Liver (tissue), 3 donors: ENCODE measurements around the gene CDC25A.
A peak's percentile ranks its signal among the peaks of the same experiment; 100 is the strongest.

Experiments
- FOXA1 ChIP-seq: IDR thresholded peaks from 2 replicates; pipeline ENCODE4 v1.6.1; 2016; ENCODE audit warnings: antibody characterized with exemption
- HNF4A ChIP-seq, 2 donors: conservative IDR thresholded peaks; 2 replicates each; pipeline ENCODE4 v1.6.1; 2016; ENCODE audit warnings: antibody characterized with exemption in 2 of 2, mild to moderate bottlenecking in 2 of 2
- JUND ChIP-seq, 2 donors: IDR thresholded peaks; 2 replicates each; pipeline ENCODE4 v1.6.1; 2016; ENCODE audit warnings: antibody characterized with exemption in 2 of 2
- RAD21 ChIP-seq, 2 donors: IDR thresholded peaks; 2 replicates each; pipeline ENCODE4 v1.6.1; 2016; ENCODE audit warnings: antibody characterized with exemption in 2 of 2, mild to moderate bottlenecking in 2 of 2
- SP1 ChIP-seq: IDR thresholded peaks from 2 replicates; pipeline ENCODE4 v1.6.1; 2018; ENCODE audit warnings: antibody characterized with exemption, mild to moderate bottlenecking
- TAF1 ChIP-seq: conservative IDR thresholded peaks from 2 replicates; pipeline ENCODE4 v1.6.1; 2016; ENCODE audit warnings: antibody characterized with exemption, mild to moderate bottlenecking
- TF ChIP-seq, protein P1 (sequence below): fragments of 150-350 bp; IDR thresholded peaks from 2 replicates; pipeline ENCODE4 v1.5.1; 2017; ENCODE audit warnings: improper control_type of control experiment, low read depth, low read length; ENCODE audit not compliant: missing input control
- TF ChIP-seq, protein P2 (sequence below): IDR thresholded peaks from 2 replicates; pipeline ENCODE4 v1.6.1; 2016; ENCODE audit warnings: antibody characterized with exemption
- TF ChIP-seq, protein P3 (sequence below): IDR thresholded peaks from 2 replicates; pipeline ENCODE4 v1.6.1; 2016; ENCODE audit warnings: antibody characterized with exemption
- donor health status: healthy.
- donor health status: healthy.

DNA sequence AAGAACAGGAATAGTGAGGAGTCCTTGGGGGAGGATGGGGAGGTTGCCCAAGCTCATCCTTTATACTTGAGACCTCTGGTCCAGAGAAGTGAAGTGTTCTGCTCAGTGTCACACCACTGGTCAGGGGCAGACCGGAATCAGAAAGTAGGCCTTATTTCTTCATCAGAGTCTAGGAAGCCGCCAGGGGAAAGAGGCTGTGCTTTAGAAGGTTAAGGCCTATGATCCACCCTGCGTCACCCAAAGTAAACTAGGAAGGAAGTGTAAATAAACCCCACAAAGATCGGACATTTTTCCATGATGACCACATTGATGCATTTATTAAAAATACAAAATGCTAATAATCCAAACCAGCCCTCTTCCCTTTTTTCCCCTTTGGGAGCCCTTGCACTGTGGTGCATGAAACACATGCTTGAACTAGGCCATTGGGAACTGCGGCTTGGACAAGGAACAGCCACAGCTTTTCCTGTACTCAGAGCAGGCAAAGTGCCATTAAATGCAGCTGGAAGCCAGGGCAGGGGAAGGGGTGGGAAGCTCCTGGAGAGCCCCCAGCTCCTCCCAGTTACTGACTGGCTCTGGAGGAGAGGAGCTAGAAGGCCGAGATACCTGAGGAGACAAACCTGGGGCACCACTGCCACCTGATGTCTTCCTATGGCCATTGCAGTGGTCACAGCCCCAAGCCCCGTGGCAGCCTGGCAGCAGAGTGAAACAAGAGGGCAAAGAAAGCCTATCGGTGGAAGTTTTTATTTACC is 37.0 kb downstream of the CDC25A start:
- TF ChIP-seq, protein P1, sequence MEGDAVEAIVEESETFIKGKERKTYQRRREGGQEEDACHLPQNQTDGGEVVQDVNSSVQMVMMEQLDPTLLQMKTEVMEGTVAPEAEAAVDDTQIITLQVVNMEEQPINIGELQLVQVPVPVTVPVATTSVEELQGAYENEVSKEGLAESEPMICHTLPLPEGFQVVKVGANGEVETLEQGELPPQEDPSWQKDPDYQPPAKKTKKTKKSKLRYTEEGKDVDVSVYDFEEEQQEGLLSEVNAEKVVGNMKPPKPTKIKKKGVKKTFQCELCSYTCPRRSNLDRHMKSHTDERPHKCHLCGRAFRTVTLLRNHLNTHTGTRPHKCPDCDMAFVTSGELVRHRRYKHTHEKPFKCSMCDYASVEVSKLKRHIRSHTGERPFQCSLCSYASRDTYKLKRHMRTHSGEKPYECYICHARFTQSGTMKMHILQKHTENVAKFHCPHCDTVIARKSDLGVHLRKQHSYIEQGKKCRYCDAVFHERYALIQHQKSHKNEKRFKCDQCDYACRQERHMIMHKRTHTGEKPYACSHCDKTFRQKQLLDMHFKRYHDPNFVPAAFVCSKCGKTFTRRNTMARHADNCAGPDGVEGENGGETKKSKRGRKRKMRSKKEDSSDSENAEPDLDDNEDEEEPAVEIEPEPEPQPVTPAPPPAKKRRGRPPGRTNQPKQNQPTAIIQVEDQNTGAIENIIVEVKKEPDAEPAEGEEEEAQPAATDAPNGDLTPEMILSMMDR, result peak; percentile 89
- no peak for TF ChIP-seq HNF4A (conservative IDR thresholded peaks at IDR 0.05)
- TF ChIP-seq RAD21 (IDR thresholded peaks at IDR 0.05), result peak; percentile 96 to 97
- TF ChIP-seq TAF1, result no peak
- TF ChIP-seq, protein P2, sequence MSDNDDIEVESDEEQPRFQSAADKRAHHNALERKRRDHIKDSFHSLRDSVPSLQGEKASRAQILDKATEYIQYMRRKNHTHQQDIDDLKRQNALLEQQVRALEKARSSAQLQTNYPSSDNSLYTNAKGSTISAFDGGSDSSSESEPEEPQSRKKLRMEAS, result no peak
- TF ChIP-seq, protein P3, sequence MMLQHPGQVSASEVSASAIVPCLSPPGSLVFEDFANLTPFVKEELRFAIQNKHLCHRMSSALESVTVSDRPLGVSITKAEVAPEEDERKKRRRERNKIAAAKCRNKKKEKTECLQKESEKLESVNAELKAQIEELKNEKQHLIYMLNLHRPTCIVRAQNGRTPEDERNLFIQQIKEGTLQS, result no peak
- no peak for TF ChIP-seq SP1
- no peak for TF ChIP-seq FOXA1
- TF ChIP-seq JUND (IDR thresholded peaks at IDR 0.05), result no peak
